ENCODE data around the gene ALG12. TPM values are rescaled to one million over a fixed set of nuclear protein-coding genes. Genes with fewer than 3 reads are reported as not detected.
"Not testable (repeated sequence)": the region's sequence is repeated elsewhere in the genome, so short reads cannot be mapped to it uniquely, and the experiment has no call there.

The ALG12 gene
- total RNA-seq, 1 experiment from 2014 or later = 25.4 TPM

DNA sequence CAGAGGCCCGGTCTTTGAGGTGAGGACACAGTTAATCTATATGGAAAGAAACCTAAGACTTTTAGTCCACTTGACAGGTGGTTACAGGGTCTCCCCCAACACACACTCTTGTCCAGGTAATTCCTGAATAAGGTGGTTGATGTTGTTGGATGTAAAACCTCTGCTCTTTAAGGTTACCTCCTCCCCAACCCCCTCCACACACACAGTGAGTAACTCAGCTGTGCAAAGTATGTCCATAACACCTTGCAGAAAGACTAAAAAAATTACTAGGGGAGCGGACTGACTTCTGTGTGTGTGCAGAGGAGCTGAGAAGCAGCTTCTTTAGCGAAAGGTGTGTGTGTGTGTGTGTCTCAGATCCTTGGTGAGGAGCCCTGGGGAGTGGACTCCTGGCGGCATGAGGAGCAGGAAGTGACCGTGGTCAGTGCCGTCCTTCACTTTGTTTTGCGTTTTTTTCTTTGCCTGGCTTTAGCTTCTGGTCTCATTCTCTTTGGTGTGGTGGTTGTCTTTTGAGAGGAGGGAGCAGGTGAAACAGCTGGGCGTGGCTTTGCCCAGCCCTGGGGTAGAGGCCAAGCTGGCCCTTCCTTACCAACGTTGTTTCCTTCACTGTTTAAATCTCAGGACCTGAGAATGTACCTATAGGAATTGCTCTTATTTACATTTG lies 62.9 kb downstream of the ALG12 start:
- no peaks in the 10 kb centered on the region for H3K9me3 Mint-ChIP-seq (ENCODE audit: low read depth, unreplicated experiment)
- DNase-seq = peak; percentile 15
- intact Hi-C loops (cut with micrococcal nuclease; ENCODE audit: unreplicated experiment) = no loop called here

GRCh38 chr22:49853981-49854831 lies 64.0 kb downstream of the ALG12 start:
- Mint-ChIP-seq H3K27ac (ENCODE audit: unreplicated experiment) (peak overlapping the region; percentile 89), H3K4me3 (ENCODE audit: low read depth, unreplicated experiment) (peak overlapping the region; percentile 94), H3K9me3 (ENCODE audit: low read depth, unreplicated experiment) (no peaks in the 10 kb centered on the region), H3K4me1 (ENCODE audit: low read depth, unreplicated experiment) (peaks cover 28% of the 10 kb centered on the region), H3K27me3 (ENCODE audit: unreplicated experiment) (peaks cover 27% of the 10 kb centered on the region), H3K36me3 (ENCODE audit: insufficient read depth, unreplicated experiment) (peaks cover 50% of the 10 kb centered on the region)
- DNase-seq = peak; percentile 38
- BruUV-seq (replicated peaks) = no TSS peak
- intact Hi-C loops (cut with micrococcal nuclease; ENCODE audit: unreplicated experiment) = no loop called here
- CTCF ChIA-PET = no interaction called here
- TF ChIP-seq, protein P1, sequence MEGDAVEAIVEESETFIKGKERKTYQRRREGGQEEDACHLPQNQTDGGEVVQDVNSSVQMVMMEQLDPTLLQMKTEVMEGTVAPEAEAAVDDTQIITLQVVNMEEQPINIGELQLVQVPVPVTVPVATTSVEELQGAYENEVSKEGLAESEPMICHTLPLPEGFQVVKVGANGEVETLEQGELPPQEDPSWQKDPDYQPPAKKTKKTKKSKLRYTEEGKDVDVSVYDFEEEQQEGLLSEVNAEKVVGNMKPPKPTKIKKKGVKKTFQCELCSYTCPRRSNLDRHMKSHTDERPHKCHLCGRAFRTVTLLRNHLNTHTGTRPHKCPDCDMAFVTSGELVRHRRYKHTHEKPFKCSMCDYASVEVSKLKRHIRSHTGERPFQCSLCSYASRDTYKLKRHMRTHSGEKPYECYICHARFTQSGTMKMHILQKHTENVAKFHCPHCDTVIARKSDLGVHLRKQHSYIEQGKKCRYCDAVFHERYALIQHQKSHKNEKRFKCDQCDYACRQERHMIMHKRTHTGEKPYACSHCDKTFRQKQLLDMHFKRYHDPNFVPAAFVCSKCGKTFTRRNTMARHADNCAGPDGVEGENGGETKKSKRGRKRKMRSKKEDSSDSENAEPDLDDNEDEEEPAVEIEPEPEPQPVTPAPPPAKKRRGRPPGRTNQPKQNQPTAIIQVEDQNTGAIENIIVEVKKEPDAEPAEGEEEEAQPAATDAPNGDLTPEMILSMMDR (IDR thresholded peaks at IDR 0.05; ENCODE audit: unreplicated experiment) = no peak

More for the DNA sequence above, 62.9 kb downstream of the ALG12 start:
- peaks cover 28% of the 10 kb centered on the region for H3K4me1 Mint-ChIP-seq (ENCODE audit: low read depth, unreplicated experiment)
- no TSS peak for BruUV-seq (replicated peaks)
- peaks cover 18% of the 10 kb centered on the region for H3K27me3 Mint-ChIP-seq (ENCODE audit: unreplicated experiment)
- H3K27ac Mint-ChIP-seq (ENCODE audit: unreplicated experiment) = peak overlapping the region; percentile 89
- H3K36me3 Mint-ChIP-seq (ENCODE audit: insufficient read depth, unreplicated experiment) = peaks cover 42% of the 10 kb centered on the region
- H3K4me3 Mint-ChIP-seq (ENCODE audit: low read depth, unreplicated experiment) = peak overlapping the region; percentile 94
- CTCF ChIA-PET = interaction anchor here (0.5 to 1.4 kb wide), 3 partner anchors 34 to 124 kb away, joined by 3 to 6 read pairs (median 4); no protein-coding TSS in a partner anchor
- TF ChIP-seq, protein P1 (IDR thresholded peaks at IDR 0.05; ENCODE audit: unreplicated experiment) = no peak

DNA sequence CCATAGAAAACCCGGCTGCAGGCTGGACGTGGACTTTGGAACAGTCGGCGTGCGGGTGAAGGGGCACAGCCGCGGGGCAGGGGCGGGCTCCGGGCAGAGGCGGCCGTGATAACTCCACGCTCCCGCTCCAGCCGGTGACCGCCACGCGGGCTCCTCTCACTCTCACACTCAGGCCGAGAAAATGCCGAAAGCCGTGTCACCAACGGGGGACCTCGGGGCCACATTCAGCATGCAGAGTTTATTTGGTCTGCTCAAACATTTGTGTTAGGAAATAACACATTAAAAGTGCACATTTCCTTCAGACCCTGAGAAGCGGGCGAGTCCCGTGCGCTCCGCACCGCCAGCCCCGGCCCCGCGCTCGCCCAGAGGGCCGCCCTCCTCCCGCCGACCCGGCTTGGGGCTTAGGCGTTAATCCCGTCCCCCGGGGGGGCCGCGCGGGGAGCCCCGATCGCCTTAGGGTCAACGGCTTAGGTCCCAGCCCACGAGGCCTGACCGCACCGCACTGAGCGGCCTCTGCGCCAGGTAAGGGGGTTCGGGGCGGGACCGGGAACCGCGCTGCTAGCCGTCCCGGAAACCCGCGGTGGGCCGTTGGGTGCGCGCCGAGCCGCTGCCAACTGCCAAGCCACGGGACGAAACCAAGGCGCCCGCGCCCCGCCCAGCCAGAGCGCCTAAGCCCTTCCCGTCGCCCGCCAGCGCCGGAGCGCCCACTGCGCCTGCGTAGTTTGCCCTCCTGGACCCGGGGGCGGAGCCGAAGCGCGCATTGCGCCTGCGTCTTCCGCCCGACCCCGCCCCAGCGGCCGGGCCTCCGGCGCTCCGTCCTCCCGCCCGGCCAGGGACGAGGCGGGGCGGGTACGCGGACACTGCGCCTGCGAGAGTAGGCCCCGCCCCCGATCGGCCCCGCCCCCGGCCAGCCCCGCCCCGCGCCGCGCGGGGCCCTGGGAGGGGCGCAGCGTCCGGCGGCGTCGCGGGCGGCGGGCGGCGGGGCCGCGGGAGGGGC lies 65.0 kb downstream of the ALG12 start, which contains the start of gene ZBED4:
Gene ZBED4, plus strand, starts transcription at position 947 of the 997 bp plus-strand sequence. CDS start 29,819 bp downstream, outside the sequence.
- Mint-ChIP-seq H3K27ac (ENCODE audit: unreplicated experiment) (peak within 1 kb of the TSS; percentile 89), H3K4me1 (ENCODE audit: low read depth, unreplicated experiment) (peaks cover 28% of the 10 kb centered on the region), H3K36me3 (ENCODE audit: insufficient read depth, unreplicated experiment) (peaks cover 50% of the 10 kb centered on the region), H3K4me3 (ENCODE audit: low read depth, unreplicated experiment) (peak within 1 kb of the TSS; percentile 94), H3K27me3 (ENCODE audit: unreplicated experiment) (peaks cover 34% of the 10 kb centered on the region), H3K9me3 (ENCODE audit: low read depth, unreplicated experiment) (no peaks in the 10 kb centered on the region)
- TF ChIP-seq, protein P1 (IDR thresholded peaks at IDR 0.05; ENCODE audit: unreplicated experiment) = no peak
- peak; percentile 99 for DNase-seq
- CTCF ChIA-PET = no interaction called here
- intact Hi-C loops (cut with micrococcal nuclease; ENCODE audit: unreplicated experiment) = no loop called here
- BruUV-seq (replicated peaks) = TSS peak; percentile 96

DNA sequence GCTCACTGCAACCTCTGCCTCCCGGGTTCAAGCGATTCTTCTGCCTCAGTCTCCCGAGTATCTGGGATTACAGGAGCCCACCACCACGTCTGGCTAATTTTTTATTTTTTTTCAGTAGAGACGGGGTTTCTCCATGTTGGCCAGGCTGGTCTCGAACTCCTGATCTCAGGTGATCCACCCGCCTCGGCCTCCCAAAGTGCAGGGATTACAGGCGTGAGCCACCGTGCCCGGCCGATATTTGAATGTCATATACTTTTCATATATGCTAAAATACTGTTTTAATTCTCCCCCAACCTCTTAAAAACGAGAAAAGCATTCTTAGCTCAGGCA lies 65.7 kb downstream of the ALG12 start:
- Mint-ChIP-seq H3K36me3 (ENCODE audit: insufficient read depth, unreplicated experiment) (peaks cover 50% of the 10 kb centered on the region), H3K27me3 (ENCODE audit: unreplicated experiment) (peaks cover 41% of the 10 kb centered on the region), H3K27ac (ENCODE audit: unreplicated experiment) (peak overlapping the region; percentile 30), H3K4me3 (ENCODE audit: low read depth, unreplicated experiment) (peak overlapping the region; percentile 67), H3K4me1 (ENCODE audit: low read depth, unreplicated experiment) (peaks cover 28% of the 10 kb centered on the region)
- BruUV-seq (replicated peaks); CTCF ChIA-PET; intact Hi-C loops (cut with micrococcal nuclease; ENCODE audit: unreplicated experiment); DNase-seq; H3K9me3 Mint-ChIP-seq (ENCODE audit: low read depth, unreplicated experiment): not testable (repeated sequence)
